A673 (cell line): ENCODE results near the gene TM6SF1.

ENCODE experiments used
- CTCF ChIP-seq: fragments of 300-800, 200-600 bp; sonication (generic); conservative IDR thresholded peaks from 2 replicates; pipeline ENCODE4 v1.5.1; 2017; ENCODE audit warnings: low read depth, mild to moderate bottlenecking, antibody characterized with exemption, low read length, moderate library complexity, mixed read lengths
- EZH2 ChIP-seq: fragments of 200-600 bp; sonication (generic); IDR thresholded peaks from 2 replicates; pipeline ENCODE4 v1.6.1; 2017; ENCODE audit warnings: borderline replicate concordance, low read depth, mild to moderate bottlenecking, mixed read lengths, antibody characterized with exemption, low read length; ENCODE audit not compliant: poor library complexity, severe bottlenecking

GRCh38 chr15:83129791-83130190, 22.3 kb downstream of the TM6SF1 start:
- TF ChIP-seq CTCF (no peak), EZH2 (no peak)
